Left renal pelvis (tissue), 4 donors: Measurements from ENCODE around the gene PLEKHA7. TPM values are rescaled to one million over a fixed set of nuclear protein-coding genes. Genes with fewer than 3 reads are reported as not detected.

Experiments used
- DNase-seq, 4 donors: peaks; one replicate each; pipeline ENCODE4 v3.0.0-alpha.2; 2013; ENCODE audit warnings: low read depth in 4 of 4, low spot score in 3 of 4
- polyA plus RNA-seq, 4 donors: library from polyadenylated mRNA; unstranded; fragments of 120-200 nt; gene quantifications; one replicate each; pipeline ENCODE4 v1.2.1, GENCODE V29; 2013; ENCODE audit not compliant: insufficient read length in 4 of 4

Gene PLEKHA7
- polyA plus RNA-seq, 4 donors: 5.4 to 55.4 (median 47.2) TPM

DNA sequence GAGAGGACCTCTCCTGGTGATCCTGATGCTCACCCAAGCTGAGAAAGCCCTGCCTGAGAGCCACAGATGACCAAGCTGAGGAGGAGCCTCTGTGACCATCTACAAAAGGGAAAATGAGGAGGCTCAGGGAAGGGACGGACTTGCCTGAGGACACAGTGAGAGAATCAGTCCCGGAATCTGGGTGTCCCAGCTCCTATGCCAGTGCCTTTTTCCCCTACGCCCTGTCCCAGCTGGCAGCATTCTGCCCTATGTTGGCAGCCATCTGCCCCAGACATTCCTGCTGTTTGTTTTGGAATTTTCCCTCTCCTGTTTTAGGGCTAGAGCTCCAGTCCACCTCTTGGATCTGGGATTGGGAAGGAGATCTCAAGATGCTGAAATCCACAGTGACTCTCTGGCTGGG, 221.2 kb downstream of the PLEKHA7 start:
- DNase-seq: no peak

- no peak for DNase-seq
Measured at GRCh38 chr11:16792426-16792825, 221.8 kb downstream of the PLEKHA7 start.

- DNase-seq: no peak
Measured at GRCh38 chr11:16791191-16791961, 222.8 kb downstream of the PLEKHA7 start.

GRCh38 chr11:16790486-16791190, 223.6 kb downstream of the PLEKHA7 start:
- DNase-seq: no peak

- no peak for DNase-seq
Measured at GRCh38 chr11:16789560-16790485, 224.4 kb downstream of the PLEKHA7 start.

GRCh38 chr11:16789063-16789420, 225.2 kb downstream of the PLEKHA7 start:
- DNase-seq: no peak

DNA sequence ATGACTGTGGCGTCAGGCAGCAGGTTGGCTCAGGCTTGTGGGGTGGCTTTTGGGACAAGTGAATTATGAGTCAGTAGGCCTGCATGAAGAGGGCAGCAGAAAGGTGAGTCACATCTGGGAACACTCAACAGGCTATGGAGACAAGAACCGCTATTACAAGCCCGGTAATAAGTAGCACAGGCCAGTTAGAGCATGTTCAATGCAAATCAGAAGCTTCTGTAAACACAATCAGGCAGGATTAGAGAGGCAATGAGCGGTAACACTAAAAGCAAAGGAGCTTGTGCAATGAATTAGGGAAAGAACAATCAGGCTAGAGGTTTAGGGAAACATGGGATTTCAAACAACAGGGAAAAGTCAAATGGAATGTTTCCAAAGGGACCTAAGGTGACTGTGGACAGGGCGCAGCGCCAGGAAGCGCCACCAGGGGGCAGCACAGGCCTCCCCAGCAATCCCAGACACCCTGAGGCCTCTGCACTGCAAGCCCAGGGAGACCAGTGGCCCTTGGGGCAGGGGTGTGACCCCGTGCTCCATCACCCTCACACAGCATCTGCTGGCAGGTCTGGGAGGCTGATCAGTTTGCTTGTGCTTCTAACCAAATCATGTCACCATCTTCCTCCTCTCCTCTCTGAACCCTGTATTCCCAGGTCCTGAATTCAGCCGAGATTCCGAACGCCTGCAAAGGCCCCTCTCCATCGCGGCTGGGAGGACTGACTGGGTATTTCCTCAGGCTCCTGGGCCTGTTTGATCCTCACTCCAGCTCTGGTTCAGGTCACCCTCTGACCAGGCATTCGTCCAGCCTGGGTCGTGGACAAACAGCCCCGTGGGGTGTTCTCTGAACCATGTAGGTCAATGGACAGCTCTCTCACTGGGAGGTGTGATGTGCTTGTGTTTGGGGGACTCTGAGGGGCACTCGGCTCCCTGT, 225.8 kb downstream of the PLEKHA7 start:
- peak in 1 of 4 donors; percentile 24 for DNase-seq

DNA sequence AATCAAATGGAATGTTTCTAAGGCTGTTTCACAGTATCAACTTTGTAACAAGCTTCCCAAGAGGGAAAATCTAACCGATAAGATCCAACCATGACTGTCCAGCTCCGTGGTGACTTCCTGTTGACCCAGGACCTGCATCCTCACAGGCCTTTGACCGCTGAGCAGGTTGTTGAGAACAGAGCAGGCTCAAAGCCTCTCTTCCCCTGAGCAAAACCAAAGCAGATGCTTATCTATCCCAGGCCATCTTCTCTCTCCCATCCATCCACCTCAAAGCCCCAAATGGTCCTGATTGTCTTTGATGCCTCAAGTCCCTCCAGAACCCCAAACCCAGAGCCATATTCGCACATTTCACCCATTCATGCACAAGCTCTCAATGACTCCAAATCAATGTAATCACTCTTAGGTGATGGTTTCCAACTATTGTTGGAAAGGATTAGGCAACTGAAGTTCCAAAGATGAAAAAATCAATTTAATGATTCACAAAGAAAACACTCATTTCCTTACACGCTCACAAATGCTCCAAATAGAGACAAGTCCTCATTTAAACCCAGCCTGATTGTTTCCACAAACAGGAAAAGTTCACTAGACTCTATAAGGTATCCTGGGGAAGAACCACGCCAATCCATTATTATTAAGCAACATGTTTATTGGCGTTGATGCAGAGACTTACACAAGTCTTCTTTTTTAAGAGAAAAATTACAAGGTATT, 227.0 kb downstream of the PLEKHA7 start:
- no peak for DNase-seq

- no peak for DNase-seq
Measured at GRCh38 chr11:16786131-16786530, 228.1 kb downstream of the PLEKHA7 start.

DNA sequence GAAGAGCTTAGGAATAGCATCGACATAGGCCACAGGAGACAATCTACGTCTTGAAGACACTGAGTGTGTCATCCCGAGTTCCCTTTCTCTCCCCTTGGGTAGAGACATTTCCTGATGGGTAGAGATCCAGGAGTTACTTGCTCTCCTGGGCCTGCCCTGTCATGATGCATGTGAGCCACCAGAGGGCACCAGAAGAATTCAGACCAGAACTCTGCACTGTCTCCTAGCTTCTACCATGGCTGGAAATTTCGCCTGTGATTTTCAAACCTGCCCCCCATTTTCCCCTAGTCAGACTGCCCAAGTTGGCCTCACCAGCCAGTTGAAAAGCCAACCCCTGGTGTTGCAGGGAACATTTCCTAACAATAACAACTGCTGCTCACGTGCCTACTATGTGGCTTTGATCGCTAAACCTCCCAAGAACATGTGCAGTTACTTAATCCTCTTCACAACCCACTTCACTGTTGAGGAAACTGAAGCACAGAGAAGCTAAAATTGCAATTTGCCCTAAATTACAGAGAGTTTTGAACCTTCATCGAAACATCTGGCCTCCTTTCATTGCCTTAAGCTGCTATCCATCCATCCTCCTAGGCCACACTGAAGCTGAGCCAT, 228.6 kb downstream of the PLEKHA7 start:
- DNase-seq: peak in 1 of 4 donors; percentile 27

DNA sequence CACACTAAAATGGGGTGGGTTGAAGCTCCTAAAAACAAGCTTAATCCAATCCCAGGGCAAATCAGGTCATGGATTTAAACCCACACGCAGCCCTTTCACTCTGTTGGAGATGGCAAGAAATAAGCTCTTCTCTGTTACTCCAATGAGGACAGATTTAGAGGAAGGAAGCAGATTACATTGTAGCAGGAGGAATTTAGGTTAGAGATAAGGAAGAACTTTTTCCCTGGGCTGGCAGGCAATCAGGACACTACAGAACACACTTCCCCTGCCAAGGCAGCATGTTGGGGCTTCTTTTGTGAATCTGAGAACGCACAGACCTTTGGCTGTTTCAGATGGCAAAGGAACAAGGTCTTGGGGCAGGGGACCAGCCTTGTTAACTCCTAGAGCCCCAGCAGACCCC, 229.5 kb downstream of the PLEKHA7 start:
- DNase-seq: no peak

- no peak for DNase-seq
Measured at GRCh38 chr11:16784097-16784496, 230.1 kb downstream of the PLEKHA7 start.

DNA sequence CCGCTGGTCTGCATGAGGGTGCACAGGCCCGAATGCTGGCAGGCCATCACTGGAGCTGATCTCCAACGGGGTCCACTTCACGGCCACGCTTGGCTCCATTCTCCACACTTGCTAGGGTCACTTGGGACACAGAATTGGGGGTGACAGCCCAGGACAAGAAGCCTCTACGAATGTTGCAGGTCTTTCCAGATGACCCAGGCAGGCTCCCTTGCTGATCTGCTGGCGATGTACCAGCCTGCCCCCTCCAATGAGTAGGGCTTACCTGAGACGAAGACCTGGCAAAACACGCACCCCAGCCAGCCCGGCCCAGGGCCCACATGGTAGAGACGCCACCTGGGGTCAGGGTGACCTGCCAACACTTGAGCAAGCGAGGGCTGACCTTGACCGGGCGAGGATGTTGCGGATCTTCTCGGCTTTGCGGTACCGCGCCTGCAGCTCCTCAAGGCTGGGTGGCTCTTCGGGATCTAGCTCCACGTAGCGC, 230.9 kb downstream of the PLEKHA7 start:
- DNase-seq: no peak

- DNase-seq: no peak
Measured at GRCh38 chr11:16781936-16782919, 232.0 kb downstream of the PLEKHA7 start.

- DNase-seq: no peak
Measured at GRCh38 chr11:16780698-16781550, 233.3 kb downstream of the PLEKHA7 start.

DNA sequence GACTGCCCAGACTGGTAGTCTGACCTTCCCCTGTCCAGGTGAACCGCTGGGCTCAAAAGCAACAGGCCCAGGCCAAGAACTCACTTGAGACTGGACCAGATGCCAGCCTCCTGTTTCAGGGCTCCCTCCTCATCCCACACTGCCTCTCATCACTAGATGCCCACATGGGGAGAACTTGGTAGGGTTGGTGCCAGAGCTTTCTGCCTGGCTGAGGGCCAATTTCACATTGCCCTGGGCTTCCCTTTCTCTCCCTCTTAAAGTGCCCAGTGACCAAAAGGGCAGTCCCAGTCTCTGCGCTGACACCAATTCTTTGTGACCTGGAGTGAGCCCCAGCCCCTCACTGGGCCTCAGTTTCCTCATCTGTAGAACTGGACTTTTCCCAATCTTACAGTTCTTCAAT, 234.1 kb downstream of the PLEKHA7 start:
- DNase-seq: no peak

- no peak for DNase-seq
Measured at GRCh38 chr11:16779436-16779835, 234.8 kb downstream of the PLEKHA7 start.
